ENCODE measurements around the gene POC1A. TPM values are rescaled to one million over a fixed set of nuclear protein-coding genes. Genes with fewer than 3 reads are reported as not detected.

Gene POC1A
- total RNA-seq, 1 donor from 2014 or later = 30.1 TPM

DNA sequence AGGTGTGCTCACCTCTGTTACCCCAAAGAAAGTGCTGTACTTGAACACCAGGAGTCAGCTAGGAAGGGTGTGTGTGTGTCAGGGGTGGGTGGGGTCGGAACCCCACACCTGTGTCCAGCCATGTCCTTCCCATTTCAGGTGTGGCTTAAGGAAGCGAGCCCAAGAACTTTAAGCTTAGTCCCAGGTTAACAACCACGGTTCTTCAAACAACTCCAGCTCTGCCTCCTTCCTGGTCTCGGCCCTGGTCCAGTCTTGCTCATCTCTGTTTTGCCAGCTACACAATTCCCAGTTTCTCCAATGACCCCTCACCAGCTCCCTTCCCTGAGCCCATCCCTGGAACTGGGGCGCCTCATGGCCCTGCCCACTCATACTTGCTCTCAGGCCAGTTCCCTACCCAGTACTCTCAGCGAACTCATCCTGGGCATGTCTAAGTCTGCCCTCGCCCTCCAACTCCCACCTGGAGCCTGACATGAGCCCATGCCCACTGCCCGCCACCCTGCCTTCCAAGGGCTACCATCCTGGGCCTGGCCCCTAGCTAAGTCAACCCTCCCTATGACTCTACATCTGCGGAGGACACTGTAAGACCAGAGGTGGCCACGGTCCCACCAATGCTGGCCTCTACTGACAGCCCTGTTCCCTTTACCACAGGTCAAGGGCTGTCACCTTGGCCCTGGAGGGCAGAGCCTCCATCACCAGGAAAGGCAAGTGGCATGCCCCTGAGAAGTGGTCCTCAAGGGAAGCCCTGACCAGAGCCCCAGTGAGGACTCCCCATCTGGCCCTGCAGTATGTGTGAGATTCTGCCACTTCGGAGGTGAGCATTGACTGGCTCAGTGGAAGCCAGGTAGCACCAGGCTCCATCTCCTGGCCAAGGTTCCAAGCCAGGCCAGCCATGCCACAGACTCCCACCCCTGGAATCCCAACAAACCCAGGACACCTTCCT lies 9.2 kb downstream of the POC1A start:
- H3K4me3 Mint-ChIP-seq = no peak overlapping the region
- TF ChIP-seq, protein P1, sequence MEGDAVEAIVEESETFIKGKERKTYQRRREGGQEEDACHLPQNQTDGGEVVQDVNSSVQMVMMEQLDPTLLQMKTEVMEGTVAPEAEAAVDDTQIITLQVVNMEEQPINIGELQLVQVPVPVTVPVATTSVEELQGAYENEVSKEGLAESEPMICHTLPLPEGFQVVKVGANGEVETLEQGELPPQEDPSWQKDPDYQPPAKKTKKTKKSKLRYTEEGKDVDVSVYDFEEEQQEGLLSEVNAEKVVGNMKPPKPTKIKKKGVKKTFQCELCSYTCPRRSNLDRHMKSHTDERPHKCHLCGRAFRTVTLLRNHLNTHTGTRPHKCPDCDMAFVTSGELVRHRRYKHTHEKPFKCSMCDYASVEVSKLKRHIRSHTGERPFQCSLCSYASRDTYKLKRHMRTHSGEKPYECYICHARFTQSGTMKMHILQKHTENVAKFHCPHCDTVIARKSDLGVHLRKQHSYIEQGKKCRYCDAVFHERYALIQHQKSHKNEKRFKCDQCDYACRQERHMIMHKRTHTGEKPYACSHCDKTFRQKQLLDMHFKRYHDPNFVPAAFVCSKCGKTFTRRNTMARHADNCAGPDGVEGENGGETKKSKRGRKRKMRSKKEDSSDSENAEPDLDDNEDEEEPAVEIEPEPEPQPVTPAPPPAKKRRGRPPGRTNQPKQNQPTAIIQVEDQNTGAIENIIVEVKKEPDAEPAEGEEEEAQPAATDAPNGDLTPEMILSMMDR (conservative IDR thresholded peaks at IDR 0.05) = no peak
- H3K9me3 Mint-ChIP-seq = no peaks in the 10 kb centered on the region
- H3K27ac Mint-ChIP-seq (ENCODE audit: unreplicated experiment) = no peak overlapping the region
- DNase-seq (ENCODE audit: low read depth, low spot score) = no peak
- no peaks in the 10 kb centered on the region for H3K27me3 Mint-ChIP-seq (ENCODE audit: low read depth)
- H3K36me3 Mint-ChIP-seq (ENCODE audit: low read depth) = no peaks in the 10 kb centered on the region
- peaks cover 6% of the 10 kb centered on the region for H3K4me1 Mint-ChIP-seq

DNA sequence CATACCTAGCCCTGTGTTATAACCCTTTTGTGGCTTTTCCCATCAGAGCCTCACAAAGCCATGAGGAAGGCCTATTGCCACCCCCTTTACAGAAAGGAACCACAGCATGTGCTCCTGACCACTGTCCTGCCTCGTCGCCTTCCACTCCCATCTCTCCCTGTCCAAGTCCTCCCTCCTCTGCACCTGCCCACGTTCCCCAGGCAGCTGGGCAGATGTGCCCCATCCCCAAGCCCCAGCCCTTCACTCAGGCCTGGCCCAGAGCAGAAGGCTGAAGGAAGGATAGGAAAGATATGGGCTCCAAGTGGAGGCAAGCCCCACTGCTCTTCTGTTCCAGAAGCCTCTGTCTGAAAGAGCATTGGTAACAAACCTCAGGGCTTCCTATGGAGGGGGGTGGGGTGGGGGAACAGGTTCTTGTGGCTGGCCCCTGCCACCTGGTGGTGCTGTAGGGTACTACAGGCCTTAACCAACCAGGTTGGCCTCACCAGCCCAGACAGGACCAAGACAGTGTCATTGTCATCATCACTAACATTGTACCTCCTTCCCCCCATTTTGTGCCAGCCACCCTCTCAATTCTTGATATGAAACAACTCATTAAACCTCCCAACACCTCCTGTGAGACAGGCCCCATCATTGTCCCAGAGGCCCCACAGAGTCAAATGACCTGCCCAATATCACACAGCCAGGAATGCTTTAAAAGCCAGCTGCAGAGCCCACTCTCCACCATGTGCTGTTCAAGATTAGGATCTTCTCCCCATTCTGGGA lies 10.0 kb downstream of the POC1A start:
- H3K27ac Mint-ChIP-seq (ENCODE audit: unreplicated experiment) = peak overlapping the region; percentile 83
- no peaks in the 10 kb centered on the region for H3K27me3 Mint-ChIP-seq (ENCODE audit: low read depth)
- TF ChIP-seq, protein P1 (conservative IDR thresholded peaks at IDR 0.05) = peak; percentile 95
- peaks cover 6% of the 10 kb centered on the region for H3K4me1 Mint-ChIP-seq
- no peaks in the 10 kb centered on the region for H3K9me3 Mint-ChIP-seq
- peak; percentile 79 for DNase-seq (ENCODE audit: low read depth, low spot score)
- H3K4me3 Mint-ChIP-seq = peak overlapping the region; percentile 57
- no peaks in the 10 kb centered on the region for H3K36me3 Mint-ChIP-seq (ENCODE audit: low read depth)

DNA sequence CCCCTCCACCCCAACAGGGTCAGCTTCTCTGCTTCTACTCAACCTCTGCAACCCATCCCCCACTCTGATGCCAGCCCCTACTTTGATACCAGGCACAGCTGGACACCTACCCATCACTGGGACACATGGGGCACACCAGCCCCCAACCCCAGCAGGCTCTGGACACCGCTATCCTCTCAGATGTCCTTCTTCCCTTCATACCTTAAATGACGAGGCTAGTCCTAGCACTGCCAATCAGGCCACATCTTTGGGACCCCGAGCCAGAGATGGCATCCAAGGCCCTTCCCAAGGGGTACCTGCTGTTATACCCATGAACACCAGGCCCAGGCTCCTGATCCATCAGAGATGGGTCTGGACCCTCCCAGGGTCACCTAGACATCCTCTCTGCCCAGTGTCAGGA lies 10.6 kb downstream of the POC1A start:
- peaks cover 6% of the 10 kb centered on the region for H3K4me1 Mint-ChIP-seq
- TF ChIP-seq, protein P1 (conservative IDR thresholded peaks at IDR 0.05) = no peak

DNA sequence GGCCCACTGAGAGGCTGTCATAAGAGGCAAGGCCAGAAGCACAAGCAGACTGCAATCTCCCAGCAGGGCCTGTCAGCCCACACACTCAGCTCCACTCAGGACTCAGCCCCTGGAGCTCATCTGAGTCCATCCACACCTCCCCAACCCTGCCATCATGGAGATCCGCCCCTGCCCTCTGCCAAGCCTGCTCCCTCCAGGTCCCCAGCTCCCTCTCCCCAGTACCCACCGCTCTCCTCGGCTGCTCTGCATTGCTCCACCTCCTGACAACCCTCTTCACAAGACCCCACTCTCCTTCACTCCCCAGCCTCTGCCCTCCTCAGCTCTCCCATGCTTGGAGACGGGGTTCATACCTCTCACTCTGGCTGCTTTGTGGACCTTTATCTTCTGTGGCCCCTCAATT lies 11.1 kb downstream of the POC1A start:
- DNase-seq (ENCODE audit: low read depth, low spot score) = no peak
- H3K27ac Mint-ChIP-seq (ENCODE audit: unreplicated experiment) = no peak overlapping the region
- TF ChIP-seq, protein P1 (conservative IDR thresholded peaks at IDR 0.05) = no peak
- H3K4me1 Mint-ChIP-seq = peaks cover 6% of the 10 kb centered on the region
- no peaks in the 10 kb centered on the region for H3K27me3 Mint-ChIP-seq (ENCODE audit: low read depth)
- H3K9me3 Mint-ChIP-seq = no peaks in the 10 kb centered on the region
- no peak overlapping the region for H3K4me3 Mint-ChIP-seq
- H3K36me3 Mint-ChIP-seq (ENCODE audit: low read depth) = no peaks in the 10 kb centered on the region

More for the DNA sequence above, 10.6 kb downstream of the POC1A start:
- Mint-ChIP-seq H3K27ac (ENCODE audit: unreplicated experiment) (peak overlapping the region; percentile 86), H3K27me3 (ENCODE audit: low read depth) (no peaks in the 10 kb centered on the region), H3K36me3 (ENCODE audit: low read depth) (no peaks in the 10 kb centered on the region), H3K9me3 (no peaks in the 10 kb centered on the region), H3K4me3 (no peak overlapping the region)
- DNase-seq (ENCODE audit: low read depth, low spot score) = no peak

DNA sequence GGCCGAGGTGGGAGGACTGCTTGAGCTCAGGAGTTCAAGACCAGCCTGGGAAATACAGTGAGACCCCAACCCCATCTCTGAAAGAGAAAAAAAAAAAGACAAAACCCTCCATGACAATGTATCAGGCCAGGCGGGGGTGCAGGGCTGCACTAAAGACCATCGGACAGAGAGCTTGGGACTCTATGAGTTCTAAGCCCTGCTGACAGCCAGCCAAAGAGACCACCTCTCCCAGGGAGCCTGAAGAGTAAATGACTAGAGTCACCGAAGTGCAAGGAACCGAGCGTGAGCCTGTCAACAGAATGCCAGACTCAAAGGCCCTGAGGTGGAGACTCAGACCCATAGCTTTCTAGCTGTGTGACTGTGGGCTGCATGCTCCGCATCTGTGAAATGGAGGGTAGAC lies 12.5 kb downstream of the POC1A start:
- Mint-ChIP-seq H3K4me3 (no peak overlapping the region), H3K4me1 (peaks cover 6% of the 10 kb centered on the region), H3K27ac (ENCODE audit: unreplicated experiment) (no peak overlapping the region), H3K27me3 (ENCODE audit: low read depth) (no peaks in the 10 kb centered on the region), H3K36me3 (ENCODE audit: low read depth) (no peaks in the 10 kb centered on the region), H3K9me3 (no peaks in the 10 kb centered on the region)
- TF ChIP-seq, protein P1 (conservative IDR thresholded peaks at IDR 0.05) = no peak
- DNase-seq (ENCODE audit: low read depth, low spot score) = no peak
